Kidney capillary endothelial cell (primary cell): Measurements from ENCODE around the gene UBTD1.

ENCODE experiments used
- DNase-seq: peaks from one replicate; pipeline ENCODE4 v3.0.0-alpha.2; 2018; ENCODE audit warnings: low spot score

UBTD1 gene

GRCh38 chr10:97483506-97483905 is 15.2 kb upstream of the UBTD1 start:
- DNase-seq = no peak

GRCh38 chr10:97483921-97484320 is 14.8 kb upstream of the UBTD1 start:
- DNase-seq = no peak

- DNase-seq = no peak
Measured at GRCh38 chr10:97485647-97486281, 13.0 kb upstream of the UBTD1 start.

GRCh38 chr10:97490592-97490991 is 8.1 kb upstream of the UBTD1 start:
- DNase-seq = no peak

GRCh38 chr10:97494151-97494550 is 4.6 kb upstream of the UBTD1 start:
- DNase-seq = no peak

- no peak for DNase-seq
Measured at GRCh38 chr10:97494863-97495506, 3.7 kb upstream of the UBTD1 start.

- DNase-seq = peak; percentile 79
Measured at GRCh38 chr10:97497572-97498075, 1.1 kb upstream of the UBTD1 start.

- DNase-seq = peak; percentile 97
Measured at GRCh38 chr10:97498076-97498840, 466 bp upstream of the UBTD1 start, which contains the start of gene MMS19. TSS of gene MMS19 (minus strand) at chr10:97498422. CDS start at chr10:97498384, 38 bp downstream.

GRCh38 chr10:97499561-97500296 is 1.0 kb downstream of the UBTD1 start:
- DNase-seq = peak; percentile 52

GRCh38 chr10:97500297-97500575 is 1.5 kb downstream of the UBTD1 start:
- DNase-seq = no peak

GRCh38 chr10:97502916-97503315 is 4.2 kb downstream of the UBTD1 start:
- no peak for DNase-seq

- DNase-seq = no peak
Measured at GRCh38 chr10:97503406-97503805, 4.7 kb downstream of the UBTD1 start.

- no peak for DNase-seq
Measured at GRCh38 chr10:97505152-97505551, 6.4 kb downstream of the UBTD1 start.

GRCh38 chr10:97506199-97506991 is 7.7 kb downstream of the UBTD1 start:
- DNase-seq = no peak

GRCh38 chr10:97508342-97508741 is 9.6 kb downstream of the UBTD1 start:
- peak; percentile 62 for DNase-seq

- no peak for DNase-seq
Measured at GRCh38 chr10:97509120-97509680, 10.5 kb downstream of the UBTD1 start.

GRCh38 chr10:97510686-97511085 is 12.0 kb downstream of the UBTD1 start:
- DNase-seq = no peak

GRCh38 chr10:97511711-97512440 is 13.2 kb downstream of the UBTD1 start:
- no peak for DNase-seq

- DNase-seq = no peak
Measured at GRCh38 chr10:97512993-97513392, 14.3 kb downstream of the UBTD1 start.

GRCh38 chr10:97514344-97514743 is 15.6 kb downstream of the UBTD1 start:
- no peak for DNase-seq
